Raji (cell line): ENCODE measurements around the gene UBR7.

Source experiments
- POLR2A ChIP-seq: IDR thresholded peaks from 2 replicates; pipeline ENCODE4 v1.6.1; 2011; ENCODE audit warnings: low read depth, low read length, control low read depth; ENCODE audit not compliant: insufficient read depth

Gene UBR7

DNA sequence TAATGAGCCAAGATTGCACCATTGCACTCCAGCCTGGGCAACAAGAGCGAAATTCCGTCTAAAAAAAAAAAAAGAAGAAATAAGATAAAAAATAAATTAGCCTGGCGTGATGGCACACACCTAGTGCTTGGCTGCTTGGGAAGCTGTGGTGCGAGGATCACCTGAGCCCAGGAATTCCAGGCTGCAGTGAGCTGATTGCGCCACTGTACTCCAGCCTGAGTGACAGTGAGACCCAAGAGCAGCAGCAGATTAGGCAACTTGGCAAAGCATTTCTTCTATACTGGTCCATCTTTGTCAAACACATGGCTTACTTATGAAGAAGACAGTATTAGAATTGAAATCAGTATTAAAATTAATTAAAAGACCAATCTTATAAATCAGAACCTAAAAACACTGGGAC, 6.5 kb upstream of the UBR7 start:
- no peak for TF ChIP-seq POLR2A

GRCh38 chr14:93201155-93201704, 5.8 kb upstream of the UBR7 start:
- TF ChIP-seq POLR2A = no peak

DNA sequence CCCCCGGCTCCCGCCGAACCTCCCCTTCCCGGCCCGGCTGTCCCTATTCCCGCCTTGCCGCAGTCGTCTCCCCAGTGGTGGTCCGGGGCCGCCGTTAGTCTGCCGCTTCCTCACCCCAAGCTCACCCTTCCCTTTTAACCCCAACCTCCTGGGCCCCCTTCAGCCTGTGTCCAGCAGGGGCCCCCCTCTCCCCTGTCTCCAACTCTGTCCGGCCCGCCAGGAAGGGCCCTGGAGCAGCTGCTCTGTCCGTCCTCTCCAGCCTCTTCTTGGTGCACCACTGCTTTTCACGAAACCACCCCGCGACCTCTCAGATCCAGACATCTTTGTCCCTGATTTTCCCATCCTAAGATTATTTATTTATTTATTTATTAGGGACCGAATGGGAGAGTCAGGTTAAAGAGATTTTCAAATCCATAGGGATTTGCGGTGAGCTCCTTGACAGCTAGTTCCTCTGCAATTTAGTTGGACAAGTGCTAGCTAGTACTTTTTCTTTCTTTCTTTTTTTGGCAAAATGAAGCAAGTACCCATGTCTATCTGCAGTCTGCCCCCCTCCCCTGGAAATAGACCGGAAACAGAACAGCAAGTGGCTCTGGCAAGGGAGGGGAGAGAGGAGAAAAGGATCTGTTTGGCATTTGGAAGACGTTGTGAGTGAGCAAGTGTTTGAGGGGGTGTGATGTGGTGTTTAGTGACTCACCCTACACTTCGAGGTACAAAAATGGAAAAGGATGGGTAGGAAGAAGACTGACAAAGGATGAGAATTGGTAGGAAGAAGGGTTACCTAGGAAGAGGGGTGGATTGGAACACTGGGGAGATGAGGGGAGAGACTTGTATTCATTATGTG, 632 bp downstream of the UBR7 start:
- TF ChIP-seq POLR2A = no peak

DNA sequence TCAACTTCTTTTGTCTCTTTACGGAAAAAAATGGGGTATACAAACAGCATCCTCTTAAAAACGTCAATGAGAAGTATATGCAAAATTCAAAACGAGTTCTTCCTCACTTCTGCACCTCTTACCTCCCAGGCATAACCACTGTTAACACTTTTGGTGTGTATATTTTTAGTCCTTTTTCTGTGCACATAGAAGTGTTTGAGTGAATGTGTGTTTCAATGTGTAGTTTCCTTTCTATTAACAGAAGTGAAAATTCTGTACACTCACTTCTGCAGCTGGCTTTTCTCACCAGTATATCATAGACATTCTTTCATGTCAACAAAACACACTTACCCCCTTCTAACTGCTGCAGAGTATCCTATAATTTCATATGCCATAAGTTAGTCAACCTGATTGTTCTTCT, 5.4 kb downstream of the UBR7 start:
- no peak for TF ChIP-seq POLR2A

DNA sequence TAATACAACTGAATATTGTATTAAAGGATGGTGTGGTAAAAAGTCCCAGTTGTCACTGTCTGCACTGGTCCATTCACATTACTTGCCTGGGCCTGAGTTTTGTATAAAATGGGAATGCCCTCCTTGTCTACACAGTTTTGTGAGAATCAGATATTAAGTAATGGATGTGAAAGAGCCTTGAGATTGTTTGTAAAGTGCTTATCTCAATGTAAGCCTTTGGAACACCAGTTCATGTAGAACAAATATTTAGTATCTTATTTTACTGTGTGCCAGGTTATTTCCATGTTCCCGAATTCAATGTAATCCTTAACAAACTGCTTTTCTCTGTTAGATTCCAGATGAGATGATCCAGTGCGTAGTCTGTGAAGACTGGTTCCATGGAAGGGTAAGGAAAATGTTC, 7.5 kb downstream of the UBR7 start:
- TF ChIP-seq POLR2A = no peak

DNA sequence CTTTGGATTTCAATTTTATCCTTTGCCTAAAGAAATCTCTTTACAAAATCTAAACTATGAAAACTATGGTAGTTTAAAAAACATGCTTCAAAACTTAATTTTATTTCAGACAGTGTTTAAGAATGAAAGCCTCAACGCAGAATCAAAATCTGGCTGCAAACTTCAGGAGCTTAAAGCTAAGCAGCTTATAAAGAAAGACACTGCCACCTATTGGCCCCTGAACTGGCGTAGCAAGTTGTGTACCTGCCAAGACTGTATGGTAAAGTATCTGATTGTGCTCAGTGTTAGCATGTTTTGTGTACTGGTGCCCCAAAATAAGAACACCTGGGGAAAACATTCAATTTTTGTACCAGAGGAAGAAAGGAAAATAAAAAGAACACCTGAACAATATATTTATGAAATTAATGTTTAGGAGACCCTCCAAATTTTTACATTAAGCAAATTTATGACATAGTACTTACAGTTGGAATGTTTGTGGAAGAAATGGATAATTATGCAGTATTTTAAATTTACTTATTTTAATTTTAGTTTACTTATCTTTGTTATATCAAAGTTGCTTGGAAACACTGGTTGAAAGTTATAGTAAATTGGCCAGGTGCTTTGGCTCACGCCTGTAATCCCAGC, 12.2 kb downstream of the UBR7 start:
- TF ChIP-seq POLR2A = no peak

DNA sequence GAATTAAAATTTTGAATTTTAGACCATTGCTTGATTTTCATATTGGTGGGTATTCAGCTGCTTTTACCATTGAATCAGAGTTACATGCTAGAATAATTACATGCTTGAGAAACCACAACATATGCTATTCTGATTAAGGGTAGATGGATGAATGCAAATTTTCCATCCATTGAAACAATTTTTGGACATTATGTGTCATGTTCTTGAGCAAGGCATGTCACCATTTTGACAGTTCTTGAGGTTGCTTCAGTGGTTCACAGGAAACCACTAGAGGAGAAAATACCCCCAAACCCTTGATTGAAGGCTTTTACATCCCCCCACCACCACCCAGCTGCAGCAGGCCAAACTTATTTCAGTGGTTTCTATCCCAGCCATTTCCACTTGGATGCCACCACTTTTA, 13.5 kb downstream of the UBR7 start:
- TF ChIP-seq POLR2A = no peak

GRCh38 chr14:93223565-93223964, 16.5 kb downstream of the UBR7 start:
- TF ChIP-seq POLR2A = no peak

DNA sequence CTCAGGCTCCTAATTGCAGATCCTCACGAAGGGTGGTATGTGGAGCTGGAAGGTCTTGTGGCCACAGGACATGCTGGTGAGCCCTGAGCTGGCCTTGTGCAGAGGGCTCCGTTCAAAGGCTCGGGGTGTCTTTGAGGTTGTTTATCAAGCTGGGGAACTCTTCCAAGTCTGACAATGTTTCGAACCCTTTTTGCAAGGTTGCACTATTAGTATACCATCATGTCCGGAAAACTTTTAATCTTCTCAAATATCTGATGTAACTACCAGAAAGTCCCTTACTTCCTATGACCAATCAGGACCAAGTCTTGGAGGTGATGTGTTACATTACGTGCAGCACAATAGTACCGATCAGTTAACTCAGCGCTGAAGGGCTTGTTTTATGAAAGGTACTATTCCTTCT, 21.5 kb downstream of the UBR7 start:
- TF ChIP-seq POLR2A = no peak

- no peak for TF ChIP-seq POLR2A
Observed at GRCh38 chr14:93230539-93230938, 23.5 kb downstream of the UBR7 start.

DNA sequence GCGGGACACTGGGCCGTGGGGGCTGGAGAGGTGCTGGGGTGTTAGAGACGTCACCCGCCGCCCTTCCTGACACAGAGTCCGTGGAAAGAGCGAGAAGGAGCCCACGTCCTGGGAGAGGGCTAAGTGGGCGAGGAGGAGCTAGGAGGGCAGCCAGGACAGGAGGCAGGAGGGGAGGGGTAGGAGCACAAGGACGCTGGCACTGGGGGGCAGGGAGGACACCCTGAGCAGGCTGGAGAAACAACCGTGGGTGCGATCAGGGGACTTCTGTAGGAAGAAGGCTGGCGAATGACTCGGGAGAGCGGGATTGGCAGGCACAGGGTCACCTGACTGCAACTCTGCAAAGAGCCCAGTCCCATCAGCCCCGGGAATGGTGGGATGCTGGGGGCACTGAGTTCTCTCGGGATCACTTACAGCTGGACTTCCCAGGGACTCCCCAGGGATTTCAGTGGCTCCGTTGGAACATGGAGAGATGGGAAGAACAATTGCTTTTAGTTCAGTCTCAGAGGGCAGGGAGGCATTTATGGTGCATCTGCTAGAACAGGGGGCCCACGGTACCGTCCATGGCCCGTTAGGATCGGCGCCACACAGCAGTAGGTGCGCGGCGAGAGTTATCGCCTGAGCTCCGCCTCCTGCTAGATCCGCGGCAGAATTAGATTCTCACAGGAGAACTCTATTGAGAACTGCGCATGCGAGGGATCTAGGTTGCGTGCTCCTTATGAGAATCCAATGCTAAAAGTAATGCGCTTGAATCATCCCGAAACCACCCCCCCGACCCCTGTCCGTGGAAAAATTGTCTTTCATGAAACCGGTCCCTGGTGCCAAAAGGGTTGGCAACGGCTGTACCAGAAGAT, 24.3 kb downstream of the UBR7 start:
- no peak for TF ChIP-seq POLR2A

DNA sequence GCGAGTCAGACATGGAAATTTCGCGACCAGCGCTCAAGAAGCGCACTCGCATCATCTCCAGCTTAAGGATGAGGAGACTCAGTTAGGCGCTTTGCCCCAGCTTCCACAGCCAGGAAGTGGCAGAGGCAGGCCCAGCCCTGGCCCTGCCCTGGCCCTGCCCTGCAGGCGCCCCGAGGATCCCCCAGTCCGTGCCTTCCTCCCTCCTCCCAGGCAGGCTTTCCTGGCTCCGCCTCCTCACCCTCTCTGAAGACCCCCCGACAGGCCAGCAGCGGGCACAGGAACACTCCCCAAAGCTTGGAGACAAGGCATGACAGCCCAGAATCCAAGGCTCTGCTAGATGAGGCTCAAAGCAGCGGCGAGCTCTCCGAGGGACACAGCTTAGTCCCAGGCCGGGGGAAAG, 25.1 kb downstream of the UBR7 start:
- TF ChIP-seq POLR2A = no peak

DNA sequence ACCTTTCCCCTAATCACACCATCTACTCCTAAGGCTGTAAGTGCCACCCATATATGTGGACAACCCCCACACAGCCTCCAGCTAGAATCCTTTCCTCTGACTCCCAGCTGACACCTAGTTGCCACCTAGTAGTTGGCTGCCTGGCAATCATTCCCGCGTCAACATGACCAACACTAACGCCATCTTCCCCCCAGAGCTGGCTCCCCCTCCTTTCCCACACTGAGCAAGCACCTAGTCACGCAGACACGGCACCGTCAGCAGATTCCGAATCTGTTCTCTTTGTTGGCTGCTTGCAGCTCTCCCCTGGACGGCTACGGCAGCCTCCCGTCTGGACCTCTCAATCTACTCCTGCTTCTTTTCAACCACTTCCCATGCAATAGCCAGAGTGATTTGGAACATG, 27.7 kb downstream of the UBR7 start:
- TF ChIP-seq POLR2A = no peak

GRCh38 chr14:93239869-93240677, 33.0 kb downstream of the UBR7 start:
- TF ChIP-seq POLR2A = no peak

- TF ChIP-seq POLR2A = no peak
Observed at GRCh38 chr14:93240678-93241000, 33.6 kb downstream of the UBR7 start.
